ENCODE results near the gene TBL2. TPM values are rescaled to one million over a fixed set of nuclear protein-coding genes. Genes with fewer than 3 reads are reported as not detected.
A peak's percentile ranks its signal among the peaks of the same experiment; 100 is the strongest.

Gene TBL2
- total and polyA plus RNA-seq, 10 of the 15 experiments (the other 5 are each of a cell fraction or from before 2014, with no cell fraction given), result 1.1 to 49.7 (median 26.7) TPM

GRCh38 chr7:73522105-73522872, 56.1 kb downstream of the TBL2 start, which contains the start of gene BAZ1B (continued):
- TF ChIP-seq BACH1 (IDR thresholded peaks at IDR 0.05; ENCODE audit: borderline replicate concordance) (peak; percentile 28; the same call in 1 of the 2 replicates), ZNF274 (IDR thresholded peaks at IDR 0.05; ENCODE audit: insufficient read depth, insufficient read length) (no peak), CEBPB (IDR thresholded peaks at IDR 0.05; ENCODE audit: borderline replicate concordance in 1 of 2, low read depth in 2 of 2, low read length in 2 of 2) (no peak), YBX1 (IDR thresholded peaks at IDR 0.05) (no peak), CHD2 (IDR thresholded peaks at IDR 0.05; ENCODE audit: borderline replicate concordance, low read depth, low read length) (peak; percentile 97), SREBF1 (IDR thresholded peaks at IDR 0.05; ENCODE audit: low read length) (peak; percentile 33), MAX (IDR thresholded peaks at IDR 0.05; ENCODE audit: low read depth, low read length) (peak; percentile 47; the same call in 1 of the 2 replicates), PAX5 (IDR thresholded peaks at IDR 0.05; ENCODE audit: borderline replicate concordance, low read depth, low read length) (peak; percentile 65; the same call in 1 of the 2 replicates), NBN (IDR thresholded peaks at IDR 0.05) (peak; percentile 98), NR2C1 (IDR thresholded peaks at IDR 0.05) (peak; percentile 97), NFYB (IDR thresholded peaks at IDR 0.05; ENCODE audit: insufficient read depth, low read depth, low read length) (peak; percentile 97), GABPA (IDR thresholded peaks at IDR 0.05; ENCODE audit: low read depth) (no peak), SKIL (IDR thresholded peaks at IDR 0.05; ENCODE audit: low read depth, poor library complexity, severe bottlenecking) (peak; percentile 28), BCL11A (IDR thresholded peaks at IDR 0.05; ENCODE audit: low read depth, low read length) (no peak), ZNF24 (IDR thresholded peaks at IDR 0.05) (0 out of 2 replicates have a peak, but pooled peaks have one; percentile 12), JUND (IDR thresholded peaks at IDR 0.05; ENCODE audit: low read depth, low read length) (no peak), TBL1XR1 (IDR thresholded peaks at IDR 0.05; ENCODE audit: low read depth, low read length) (no peak), CHD1 (IDR thresholded peaks at IDR 0.05; ENCODE audit: low read depth, low read length) (no peak), NFXL1 (IDR thresholded peaks at IDR 0.05; ENCODE audit: borderline replicate concordance) (no peak), LARP7 (IDR thresholded peaks at IDR 0.05) (peak; percentile 21; the same call in 1 of the 2 replicates), CBX5 (IDR thresholded peaks at IDR 0.05; ENCODE audit: low read depth) (no peak), ZZZ3 (IDR thresholded peaks at IDR 0.05; ENCODE audit: control insufficient read depth, insufficient read length, low read depth) (no peak), MEF2A (IDR thresholded peaks at IDR 0.05; ENCODE audit: insufficient read depth, low read depth, low read length) (0 out of 2 replicates have a peak, but pooled peaks have one; percentile 30), RB1 (IDR thresholded peaks at IDR 0.05; ENCODE audit: borderline replicate concordance) (peak; percentile 99), RELA (IDR thresholded peaks at IDR 0.05; ENCODE audit: borderline replicate concordance, partially characterized antibody) (peak; percentile 75), ZSCAN29 (IDR thresholded peaks at IDR 0.05) (no peak)
- TF ChIP-seq, protein P1, sequence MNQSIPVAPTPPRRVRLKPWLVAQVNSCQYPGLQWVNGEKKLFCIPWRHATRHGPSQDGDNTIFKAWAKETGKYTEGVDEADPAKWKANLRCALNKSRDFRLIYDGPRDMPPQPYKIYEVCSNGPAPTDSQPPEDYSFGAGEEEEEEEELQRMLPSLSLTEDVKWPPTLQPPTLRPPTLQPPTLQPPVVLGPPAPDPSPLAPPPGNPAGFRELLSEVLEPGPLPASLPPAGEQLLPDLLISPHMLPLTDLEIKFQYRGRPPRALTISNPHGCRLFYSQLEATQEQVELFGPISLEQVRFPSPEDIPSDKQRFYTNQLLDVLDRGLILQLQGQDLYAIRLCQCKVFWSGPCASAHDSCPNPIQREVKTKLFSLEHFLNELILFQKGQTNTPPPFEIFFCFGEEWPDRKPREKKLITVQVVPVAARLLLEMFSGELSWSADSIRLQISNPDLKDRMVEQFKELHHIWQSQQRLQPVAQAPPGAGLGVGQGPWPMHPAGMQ (IDR thresholded peaks at IDR 0.05; ENCODE audit: borderline replicate concordance), result no peak
- TF ChIP-seq, protein P2, sequence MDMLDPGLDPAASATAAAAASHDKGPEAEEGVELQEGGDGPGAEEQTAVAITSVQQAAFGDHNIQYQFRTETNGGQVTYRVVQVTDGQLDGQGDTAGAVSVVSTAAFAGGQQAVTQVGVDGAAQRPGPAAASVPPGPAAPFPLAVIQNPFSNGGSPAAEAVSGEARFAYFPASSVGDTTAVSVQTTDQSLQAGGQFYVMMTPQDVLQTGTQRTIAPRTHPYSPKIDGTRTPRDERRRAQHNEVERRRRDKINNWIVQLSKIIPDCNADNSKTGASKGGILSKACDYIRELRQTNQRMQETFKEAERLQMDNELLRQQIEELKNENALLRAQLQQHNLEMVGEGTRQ (IDR thresholded peaks at IDR 0.05; ENCODE audit: borderline replicate concordance, low read depth, low read length), result no peak

Measured in GM12878 (cell line).